HG03439 (cell line): Measurements from ENCODE around the gene ST7.
A peak's percentile ranks its signal among the peaks of the same experiment; 100 is the strongest.
"Not testable (repeated sequence)": the region's sequence is repeated elsewhere in the genome, so short reads cannot be mapped to it uniquely, and the experiment has no call there.

ENCODE experiments used
- ATAC-seq: cut with Tn5 transposase; IDR thresholded peaks from one replicate; pipeline ENCODE4 v1.9.1; 2021; ENCODE audit warnings: mild to moderate bottlenecking, moderate library complexity; ENCODE audit not compliant: unreplicated experiment

ST7 gene, protein sequence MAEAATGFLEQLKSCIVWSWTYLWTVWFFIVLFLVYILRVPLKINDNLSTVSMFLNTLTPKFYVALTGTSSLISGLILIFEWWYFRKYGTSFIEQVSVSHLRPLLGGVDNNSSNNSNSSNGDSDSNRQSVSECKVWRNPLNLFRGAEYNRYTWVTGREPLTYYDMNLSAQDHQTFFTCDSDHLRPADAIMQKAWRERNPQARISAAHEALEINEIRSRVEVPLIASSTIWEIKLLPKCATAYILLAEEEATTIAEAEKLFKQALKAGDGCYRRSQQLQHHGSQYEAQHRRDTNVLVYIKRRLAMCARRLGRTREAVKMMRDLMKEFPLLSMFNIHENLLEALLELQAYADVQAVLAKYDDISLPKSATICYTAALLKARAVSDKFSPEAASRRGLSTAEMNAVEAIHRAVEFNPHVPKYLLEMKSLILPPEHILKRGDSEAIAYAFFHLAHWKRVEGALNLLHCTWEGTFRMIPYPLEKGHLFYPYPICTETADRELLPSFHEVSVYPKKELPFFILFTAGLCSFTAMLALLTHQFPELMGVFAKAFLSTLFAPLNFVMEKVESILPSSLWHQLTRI

GRCh38 chr7:116953372-116953905, at the start of gene ST7:
Gene ST7 (plus strand): TSS chr7:116953501. CDS start chr7:116953541, 40 bp downstream.
- ATAC-seq: peak; percentile 44

DNA sequence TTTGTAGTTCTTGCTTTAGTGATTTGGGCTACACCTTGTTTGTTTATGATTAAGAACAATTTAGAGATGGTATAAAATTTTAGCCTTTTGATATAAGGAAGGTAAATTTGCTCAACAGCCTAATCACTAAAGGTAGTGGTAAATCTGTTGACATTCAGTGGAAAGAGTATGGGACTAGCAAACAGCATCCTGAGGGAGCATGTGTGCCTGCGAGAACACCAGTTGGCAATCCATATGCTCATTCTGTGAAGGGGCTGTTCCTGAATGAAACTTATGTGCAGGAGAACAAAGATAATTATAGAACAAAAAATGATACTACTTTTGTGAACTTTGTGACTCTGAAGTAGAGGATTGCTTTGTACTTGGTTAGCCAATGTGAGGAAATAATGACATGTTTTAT, 46.9 kb upstream of the ST7 start:
- no peak for ATAC-seq

- no peak for ATAC-seq
Observed at GRCh38 chr7:116910383-116910782, 42.9 kb upstream of the ST7 start.

DNA sequence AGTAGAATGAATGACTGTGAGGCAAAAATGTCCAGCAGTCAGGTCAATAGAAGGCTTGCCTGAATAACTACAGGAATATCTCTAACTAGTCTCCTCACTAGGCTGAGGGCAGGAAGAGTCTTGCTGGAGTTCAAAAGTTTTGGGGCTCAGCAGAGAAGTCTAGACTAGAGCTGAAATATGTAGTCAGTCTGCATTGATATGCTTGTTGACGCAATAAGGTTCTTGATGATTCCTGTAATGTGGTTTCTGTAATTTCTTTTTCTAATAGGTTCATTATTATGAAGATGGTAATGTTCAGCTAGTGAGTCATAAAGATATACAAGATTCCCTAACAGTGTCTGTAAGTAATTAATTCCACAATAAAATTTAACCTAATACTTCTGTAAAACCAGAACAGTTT, 41.5 kb upstream of the ST7 start:
- ATAC-seq: no peak

DNA sequence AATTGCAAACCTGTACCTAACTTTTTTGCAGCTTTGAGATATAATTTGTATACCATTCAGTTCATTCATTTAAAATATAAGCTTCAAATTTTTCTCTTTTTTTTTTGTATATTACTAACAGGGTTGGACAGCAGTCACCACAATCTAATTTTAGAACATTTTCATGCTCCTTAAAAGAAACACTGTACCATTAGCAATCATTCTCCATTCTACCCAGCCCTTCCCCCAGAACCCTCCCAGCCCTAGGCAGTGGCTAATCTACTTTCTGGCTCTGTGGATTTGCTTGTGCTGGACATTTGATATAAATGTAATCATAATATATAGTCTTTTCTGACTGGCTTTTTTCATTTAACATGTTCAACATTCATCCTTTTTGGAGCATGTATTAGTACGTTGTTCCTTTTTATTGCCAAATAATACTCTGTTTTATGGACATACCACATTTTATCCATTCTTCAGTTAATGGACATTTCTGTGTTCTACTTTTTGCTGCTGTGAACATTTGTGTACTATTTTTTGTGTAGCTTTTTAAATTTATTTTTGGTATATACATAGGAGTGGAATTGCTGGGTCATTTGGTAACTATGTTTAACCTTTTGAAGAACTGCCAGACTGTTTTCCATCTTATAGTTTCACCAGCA, 40.9 kb upstream of the ST7 start:
- ATAC-seq: no peak

- ATAC-seq: no peak
Observed at GRCh38 chr7:116918704-116919103, 34.6 kb upstream of the ST7 start.

DNA sequence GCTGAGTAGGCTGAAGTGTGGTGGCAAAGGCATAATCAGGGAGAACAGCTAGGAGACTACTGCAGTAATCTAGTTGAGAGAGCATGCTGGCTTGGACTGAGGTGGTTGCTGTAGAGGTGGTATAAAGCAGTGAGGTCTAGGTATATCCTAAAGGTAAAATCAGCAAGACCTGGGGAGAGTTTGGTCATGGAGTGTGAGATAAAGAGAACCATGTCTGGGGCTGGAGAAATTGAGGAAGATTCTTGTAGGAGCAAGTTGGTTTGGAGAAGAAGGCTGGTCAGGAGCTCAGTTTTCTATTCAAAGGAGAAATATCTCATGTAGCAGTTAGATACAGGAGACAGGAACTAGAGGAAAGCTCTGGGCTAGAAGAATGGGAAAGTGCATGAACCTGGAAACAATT, 32.9 kb upstream of the ST7 start:
- no peak for ATAC-seq

GRCh38 chr7:116922545-116922944, 30.8 kb upstream of the ST7 start:
- ATAC-seq: no peak

GRCh38 chr7:116924741-116925140, 28.6 kb upstream of the ST7 start:
- ATAC-seq: no peak

- no peak for ATAC-seq
Observed at GRCh38 chr7:116929021-116929420, 24.3 kb upstream of the ST7 start.

DNA sequence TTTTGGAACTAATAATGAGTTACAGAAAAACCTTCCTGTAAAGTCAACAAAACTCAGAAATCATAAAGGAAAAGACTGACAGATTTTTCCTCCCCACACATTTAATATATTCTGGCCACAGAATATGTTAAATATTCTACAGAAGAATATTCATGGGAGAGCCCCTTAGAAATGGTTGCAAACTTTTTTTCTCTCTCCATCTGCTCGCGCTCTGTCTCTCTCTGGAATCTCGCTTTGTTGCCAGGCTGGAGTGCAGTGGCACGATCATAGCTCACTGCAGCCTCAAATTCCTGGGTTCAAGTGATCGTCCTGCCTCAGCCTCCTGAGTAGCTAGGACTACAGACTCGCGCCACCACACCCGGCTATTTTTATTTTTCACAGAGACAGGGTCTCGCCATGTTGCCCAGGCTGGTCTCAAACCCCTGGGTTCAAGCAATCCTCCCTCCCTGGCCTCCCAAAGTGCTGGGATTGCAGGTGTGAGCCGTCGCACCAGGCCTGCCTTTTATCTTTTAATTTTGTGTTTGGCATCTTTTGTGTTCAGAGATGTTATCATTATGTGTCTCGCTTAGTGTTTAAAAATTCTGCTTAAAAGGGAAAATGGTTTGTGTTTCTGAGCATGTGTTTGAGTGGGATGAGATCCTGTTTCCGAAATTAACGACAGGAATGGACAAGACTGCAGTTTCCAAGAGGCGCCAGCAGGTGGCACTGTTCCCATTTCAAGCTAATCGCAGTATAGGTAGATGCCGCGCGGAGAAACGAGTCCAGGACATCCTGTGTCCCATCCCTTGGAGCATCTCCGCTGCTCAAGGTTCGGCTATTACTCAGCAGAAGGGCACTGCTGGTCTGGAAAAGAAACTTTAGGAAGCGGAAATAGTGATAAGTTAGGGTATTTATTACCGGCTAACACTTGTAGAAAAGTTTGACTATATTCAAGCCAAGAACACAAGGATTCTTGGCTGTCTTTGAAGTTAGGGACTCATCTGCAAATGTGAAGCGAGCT, 23.1 kb upstream of the ST7 start:
- ATAC-seq: peak; percentile 87

GRCh38 chr7:116932566-116932965, 20.7 kb upstream of the ST7 start:
- no peak for ATAC-seq

DNA sequence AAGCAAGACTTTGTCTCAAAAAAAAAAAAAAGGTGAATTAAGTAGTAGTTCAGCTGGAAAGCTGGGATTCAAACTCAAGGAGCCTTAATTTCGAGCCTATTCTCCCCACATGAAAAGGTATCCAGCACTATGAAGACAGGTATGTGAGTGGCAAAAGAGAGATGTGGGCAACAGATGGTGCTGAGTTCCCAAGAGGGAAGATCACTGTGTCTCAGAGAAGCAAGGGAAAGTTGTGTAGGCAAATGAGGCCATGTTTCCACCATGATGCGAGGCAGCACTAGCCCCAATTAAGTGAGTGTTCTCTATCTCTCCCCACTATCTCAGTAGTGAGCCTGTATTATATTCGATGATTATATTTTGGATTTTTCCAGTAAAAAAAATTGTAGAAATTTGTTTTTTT, 19.8 kb upstream of the ST7 start:
- no peak for ATAC-seq

DNA sequence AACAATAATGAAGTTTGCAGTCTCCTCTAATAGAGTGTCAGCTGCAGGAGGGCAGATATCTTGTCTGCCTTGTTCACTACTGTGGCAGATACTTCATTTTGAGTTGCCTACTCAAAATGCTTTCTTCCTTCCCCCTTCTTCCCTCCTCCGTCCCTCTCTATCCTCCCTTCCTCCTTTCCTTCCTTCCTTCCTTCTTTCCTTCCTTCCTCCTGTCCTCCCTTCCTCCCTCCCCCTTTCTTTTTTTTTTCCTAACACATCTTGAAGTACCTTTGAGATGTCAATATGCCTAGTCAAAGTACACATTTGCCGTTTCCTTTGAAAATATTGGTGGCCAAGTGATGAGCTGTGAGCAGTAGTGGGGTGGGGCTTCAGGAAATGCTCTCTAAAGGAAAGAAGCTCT, 18.7 kb upstream of the ST7 start:
- ATAC-seq: no peak

GRCh38 chr7:116936844-116937243, 16.5 kb upstream of the ST7 start:
- not testable (repeated sequence) for ATAC-seq

DNA sequence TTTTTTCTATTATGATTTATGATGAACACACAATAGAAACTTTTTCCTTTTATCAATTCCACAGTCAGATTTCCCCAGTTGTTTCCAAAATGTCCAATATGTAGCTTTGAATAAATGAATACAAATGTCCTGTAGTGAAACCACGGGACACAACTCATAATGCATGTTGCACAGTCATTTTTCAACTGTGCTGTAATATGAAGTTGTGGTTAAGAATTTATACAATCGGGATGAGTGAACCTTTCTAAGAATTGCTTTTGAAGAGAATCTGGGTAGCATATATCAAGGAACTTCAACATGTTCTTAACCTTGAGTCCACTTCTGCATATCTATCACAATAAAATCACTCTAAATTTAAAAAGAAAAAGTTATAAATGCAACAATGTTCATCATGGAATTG, 14.6 kb upstream of the ST7 start:
- ATAC-seq: no peak

GRCh38 chr7:116940689-116941370, 12.5 kb upstream of the ST7 start:
- ATAC-seq: no peak

- ATAC-seq: no peak
Observed at GRCh38 chr7:116942504-116942903, 10.8 kb upstream of the ST7 start.

DNA sequence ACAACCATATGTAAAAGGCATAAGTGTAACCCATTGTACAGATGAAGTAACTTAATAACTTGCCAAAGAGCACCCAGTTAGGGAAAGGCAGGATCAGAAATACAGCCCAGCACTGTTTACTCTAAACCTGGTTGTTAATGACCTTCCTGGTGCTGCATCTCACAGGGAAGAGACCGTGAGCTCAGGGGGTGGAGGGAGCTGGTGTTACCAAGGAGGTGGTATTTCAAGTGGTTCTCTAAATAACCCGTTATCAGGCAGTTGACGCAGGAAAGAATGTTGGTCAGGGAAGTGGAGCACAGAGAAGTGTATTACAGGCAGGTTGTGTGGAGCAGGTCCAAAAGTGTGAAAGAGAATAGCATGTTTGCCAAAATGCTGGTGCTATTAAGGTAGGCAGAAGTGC, 4.4 kb upstream of the ST7 start:
- ATAC-seq: no peak
